ENCODE results near the gene GPR137. TPM values are rescaled to one million over a fixed set of nuclear protein-coding genes. Genes with fewer than 3 reads are reported as not detected.
"Not testable (repeated sequence)": the region's sequence is repeated elsewhere in the genome, so short reads cannot be mapped to it uniquely, and the experiment has no call there.

The GPR137 gene
- total and polyA plus RNA-seq, 8 donors: 2.9 to 58.8 (median 20.0) TPM

DNA sequence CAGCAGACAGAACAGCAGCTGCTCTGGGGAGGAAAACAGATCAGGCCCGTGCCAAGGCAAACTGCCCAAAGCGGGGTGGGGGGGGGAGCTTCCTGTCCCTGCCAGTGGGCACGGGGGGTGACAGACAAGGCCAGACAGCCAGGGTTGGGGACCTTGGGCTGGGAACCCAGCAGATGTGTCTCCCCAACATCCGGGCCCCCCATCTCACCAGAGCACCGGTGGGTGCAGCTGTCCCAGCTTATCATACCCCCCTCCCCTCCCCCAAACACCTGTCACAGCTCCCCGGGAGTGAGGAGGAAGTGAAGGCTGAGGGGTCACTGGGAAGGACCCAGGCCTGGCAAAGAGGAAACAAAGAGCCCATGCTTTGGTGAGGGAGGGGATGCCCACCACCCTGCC is 40.2 kb upstream of the GPR137 start:
- no peak for TF ChIP-seq EP300 (IDR thresholded peaks at IDR 0.05)
- TF ChIP-seq POLR2AphosphoS5 (IDR thresholded peaks at IDR 0.05): no peak
- TF ChIP-seq, protein P1, sequence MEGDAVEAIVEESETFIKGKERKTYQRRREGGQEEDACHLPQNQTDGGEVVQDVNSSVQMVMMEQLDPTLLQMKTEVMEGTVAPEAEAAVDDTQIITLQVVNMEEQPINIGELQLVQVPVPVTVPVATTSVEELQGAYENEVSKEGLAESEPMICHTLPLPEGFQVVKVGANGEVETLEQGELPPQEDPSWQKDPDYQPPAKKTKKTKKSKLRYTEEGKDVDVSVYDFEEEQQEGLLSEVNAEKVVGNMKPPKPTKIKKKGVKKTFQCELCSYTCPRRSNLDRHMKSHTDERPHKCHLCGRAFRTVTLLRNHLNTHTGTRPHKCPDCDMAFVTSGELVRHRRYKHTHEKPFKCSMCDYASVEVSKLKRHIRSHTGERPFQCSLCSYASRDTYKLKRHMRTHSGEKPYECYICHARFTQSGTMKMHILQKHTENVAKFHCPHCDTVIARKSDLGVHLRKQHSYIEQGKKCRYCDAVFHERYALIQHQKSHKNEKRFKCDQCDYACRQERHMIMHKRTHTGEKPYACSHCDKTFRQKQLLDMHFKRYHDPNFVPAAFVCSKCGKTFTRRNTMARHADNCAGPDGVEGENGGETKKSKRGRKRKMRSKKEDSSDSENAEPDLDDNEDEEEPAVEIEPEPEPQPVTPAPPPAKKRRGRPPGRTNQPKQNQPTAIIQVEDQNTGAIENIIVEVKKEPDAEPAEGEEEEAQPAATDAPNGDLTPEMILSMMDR (IDR thresholded peaks at IDR 0.05): no peak
- Histone ChIP-seq H3K36me3 (peaks cover 14 to 18% (median 15%) of the 10 kb centered on the region in 4 donors), H3K4me3 (peak overlapping the region; percentile 69 to 85 (median 74)), H3K27ac (peak overlapping the region; percentile 76 to 93 (median 86)), H3K27me3 (no peaks in the 10 kb centered on the region), H3K9me3 (no peaks in the 10 kb centered on the region), H3K4me1 (peaks cover 28 to 63% (median 57%) of the 10 kb centered on the region in 4 donors)
- peak in 1 of 2 donors; percentile 66 for DNase-seq
- 0 to 4% (median 2%) methylated on average over 2 to 6 of the region's 6 CpGs for WGBS, 5 donors
- intact Hi-C loops (cut with DNase I; ENCODE audit: low total_unique reads): no loop called here

DNA sequence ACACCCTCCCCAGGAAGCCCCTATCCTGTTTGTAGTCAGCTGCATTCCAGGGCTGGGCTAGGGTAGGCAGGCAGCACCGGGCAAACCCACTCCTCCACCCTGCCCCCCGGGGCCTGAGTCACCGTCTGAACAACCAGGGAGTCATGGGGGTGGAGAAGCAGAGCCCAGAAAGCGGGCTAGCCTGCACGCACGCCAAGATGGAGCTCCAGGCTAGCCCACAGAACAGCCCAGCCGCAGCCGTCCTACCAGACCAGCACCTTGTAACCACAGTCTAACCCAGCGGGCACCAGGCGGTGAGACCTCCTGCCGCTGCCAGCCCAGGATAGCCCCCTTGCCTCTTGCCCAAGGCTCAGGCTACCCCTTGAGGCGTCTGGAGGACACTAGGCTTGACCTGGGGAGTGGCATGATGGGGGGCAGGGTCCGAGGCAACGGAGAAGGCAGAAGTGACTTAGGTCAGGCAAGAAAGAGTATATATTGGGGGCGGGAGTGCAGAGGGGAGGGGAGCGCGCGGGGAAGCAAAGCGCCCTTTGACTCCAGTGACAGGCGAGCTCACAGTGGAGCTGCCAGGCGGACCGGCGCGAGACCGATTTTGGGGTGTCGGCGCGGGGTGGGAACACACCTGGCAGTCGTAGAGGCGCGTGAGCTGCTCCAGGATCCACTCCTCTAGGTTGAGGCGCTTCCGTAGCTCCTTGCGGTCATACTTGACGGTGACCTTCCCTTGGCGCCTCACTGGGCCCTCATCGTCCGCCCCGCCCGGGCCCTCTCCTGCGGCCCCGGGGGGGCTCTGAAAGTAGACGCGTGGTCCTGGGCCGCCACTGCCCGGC is 39.6 kb upstream of the GPR137 start:
- Histone ChIP-seq H3K27me3 (no peaks in the 10 kb centered on the region), H3K9me3 (no peaks in the 10 kb centered on the region), H3K36me3 (peaks cover 14 to 18% (median 15%) of the 10 kb centered on the region in 4 donors), H3K27ac (peak overlapping the region; percentile 76 to 93 (median 86)), H3K4me1 (peaks cover 32 to 67% (median 61%) of the 10 kb centered on the region in 4 donors), H3K4me3 (peak overlapping the region; percentile 69 to 85 (median 74))
- 0 to 4% (median 1%) methylated on average over 32 to 46 of the region's 46 CpGs for WGBS, 5 donors
- peak; percentile 70 to 92 for DNase-seq
- intact Hi-C loops (cut with DNase I; ENCODE audit: low total_unique reads): no loop called here
- TF ChIP-seq EP300 (IDR thresholded peaks at IDR 0.05): no peak
- TF ChIP-seq POLR2AphosphoS5 (IDR thresholded peaks at IDR 0.05): peak in 2 of 3 donors; percentile 53 to 62

DNA sequence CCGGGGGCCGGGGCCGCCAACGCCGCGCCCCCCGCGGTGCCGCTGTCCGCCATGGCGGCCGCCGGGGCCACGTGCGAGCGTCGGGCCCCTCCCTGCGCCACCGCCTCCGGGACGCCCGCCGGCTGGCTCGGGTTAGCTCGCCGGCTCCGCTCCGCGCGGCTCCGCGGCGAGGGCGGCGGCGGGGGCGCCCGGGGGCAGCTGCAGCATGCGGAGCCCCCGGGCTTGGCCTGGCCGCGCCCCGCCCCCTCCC is 39.1 kb upstream of the GPR137 start:
- Histone ChIP-seq H3K36me3 (peaks cover 14 to 18% (median 15%) of the 10 kb centered on the region in 4 donors), H3K27ac (peak overlapping the region; percentile 76 to 93 (median 86)), H3K4me3 (peak overlapping the region; percentile 69 to 85 (median 74)), H3K4me1 (peaks cover 33 to 69% (median 64%) of the 10 kb centered on the region in 4 donors)
- H3K27me3 ChIP-seq; H3K9me3 ChIP-seq; intact Hi-C loops (cut with DNase I; ENCODE audit: low total_unique reads); DNase-seq: not testable (repeated sequence)
- WGBS, 5 donors: 0 to 6% (median 0%) methylated on average over 3 to 34 of the region's 43 CpGs; no CpG with 5 or more reads in 1 of the 5 donors

DNA sequence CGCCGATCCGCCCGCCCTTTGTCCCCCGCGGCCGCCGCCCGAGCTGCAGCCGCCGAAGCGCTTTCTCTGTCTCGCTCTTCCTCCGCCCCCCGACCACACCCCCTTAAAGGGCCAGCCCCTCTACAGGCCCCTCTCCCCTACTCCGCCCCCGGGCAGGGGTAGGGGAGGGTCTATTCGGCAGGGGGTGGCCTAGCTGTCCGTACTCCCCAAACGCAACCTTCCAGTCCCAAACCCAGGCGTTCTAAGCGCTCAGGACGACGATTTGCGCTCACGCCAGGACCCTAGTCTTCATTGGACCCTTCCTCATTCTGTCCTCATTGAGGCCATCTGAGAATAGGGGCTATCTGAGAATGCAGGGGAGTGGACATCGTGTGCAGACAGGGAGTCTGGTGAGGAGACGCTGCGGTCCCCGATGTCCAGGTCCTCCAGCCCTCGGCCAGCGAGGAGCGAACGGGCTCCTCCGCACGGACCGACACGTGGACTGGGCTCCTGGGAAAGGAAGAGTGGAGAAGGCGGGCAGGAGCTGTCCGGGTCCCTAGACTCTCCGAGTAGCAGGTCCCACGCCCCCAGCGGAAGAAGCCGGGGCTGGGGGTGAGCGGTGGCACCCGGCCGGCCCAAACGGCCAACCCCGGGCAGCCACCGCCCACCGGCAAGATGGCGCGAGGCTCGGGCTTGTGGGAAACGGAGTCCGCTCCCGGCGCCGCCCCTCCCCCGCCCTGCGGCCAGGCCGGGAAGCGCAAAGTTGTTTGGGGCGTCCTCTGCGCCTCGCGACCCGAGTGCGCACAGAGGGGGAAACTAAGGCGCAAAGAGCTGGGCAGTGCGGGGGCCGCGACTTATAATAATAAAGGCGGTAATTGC is 38.5 kb upstream of the GPR137 start, which contains the start of gene PPP1R14B:
Gene PPP1R14B (minus strand): TSS at position 73 of the 858 bp plus-strand sequence. CDS start 270 bp downstream, outside the sequence.
- peak within 1 kb of the TSS; percentile 76 to 93 (median 86) for H3K27ac ChIP-seq
- H3K27me3 ChIP-seq: no peaks in the 10 kb centered on the region
- DNase-seq: peak; percentile 89 to 96
- peaks cover 36 to 71% (median 65%) of the 10 kb centered on the region in 4 donors for H3K4me1 ChIP-seq
- intact Hi-C loops (cut with DNase I; ENCODE audit: low total_unique reads): no loop called here
- H3K9me3 ChIP-seq: no peaks in the 10 kb centered on the region
- H3K4me3 ChIP-seq: peak within 1 kb of the TSS; percentile 69 to 85 (median 74)
- TF ChIP-seq, protein P1 (IDR thresholded peaks at IDR 0.05): peak in 1 of 7 experiments; percentile 35
- no peak for TF ChIP-seq EP300 (IDR thresholded peaks at IDR 0.05)
- peak; percentile 20 to 70 (median 44) for TF ChIP-seq POLR2AphosphoS5 (IDR thresholded peaks at IDR 0.05)
- H3K36me3 ChIP-seq: peaks cover 14 to 18% (median 15%) of the 10 kb centered on the region in 4 donors
- WGBS, 5 donors: 0 to 1% (median 1%) methylated on average over 18 to 74 of the region's 74 CpGs

All from stomach (tissue), 9 donors.